Activated CD8-positive, alpha-beta memory T cell treated with anti-CD3 and anti-CD28 coated beads, Interleukin-2, amount 50 U/mL, for 48 hours (primary cell): Measurements from ENCODE around the gene MICAL2.

Experiments used
- DNase-seq: peaks from one replicate; pipeline ENCODE4 v3.0.0-alpha.2; 2020

The MICAL2 gene

DNA sequence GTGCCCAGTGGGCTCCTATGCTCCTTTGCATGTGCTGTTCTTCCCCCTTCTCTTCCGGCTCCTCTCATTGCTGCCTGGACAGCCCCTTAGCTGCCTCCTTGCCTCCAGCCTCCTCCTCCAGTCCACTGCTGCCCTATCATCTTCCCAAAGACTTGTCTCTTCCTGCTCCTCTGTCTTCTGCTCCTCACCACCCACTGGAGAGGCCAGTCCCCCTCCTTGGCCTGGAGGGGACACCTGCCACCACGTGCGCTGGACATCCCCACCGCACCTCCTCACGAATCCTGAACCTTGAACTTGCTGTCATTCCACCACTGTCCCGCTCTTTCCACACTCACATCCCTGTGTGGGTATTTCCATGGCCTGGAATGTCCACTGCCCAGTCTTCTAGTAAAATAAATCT lies 49.8 kb downstream of the MICAL2 start:
- no peak for DNase-seq

DNA sequence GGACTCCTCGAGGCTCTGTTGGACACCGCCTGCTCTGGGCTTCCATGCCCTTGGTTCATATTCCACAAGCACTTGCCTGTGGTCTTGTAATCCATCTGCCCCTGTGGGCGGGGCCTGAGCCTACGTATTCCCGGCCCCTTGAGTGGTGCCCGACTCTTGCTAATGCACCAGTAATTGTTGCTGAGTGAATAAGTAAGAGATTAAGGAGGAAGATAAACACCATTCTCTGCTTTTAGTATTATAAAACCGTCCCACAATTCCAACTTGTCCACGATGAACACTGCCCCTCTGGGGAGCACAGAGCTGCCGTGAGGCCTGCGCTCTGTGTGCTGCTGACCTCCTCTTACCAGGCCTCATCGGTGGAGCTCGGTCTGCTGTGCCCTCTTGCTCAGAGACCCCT lies 50.3 kb downstream of the MICAL2 start:
- DNase-seq: no peak

DNA sequence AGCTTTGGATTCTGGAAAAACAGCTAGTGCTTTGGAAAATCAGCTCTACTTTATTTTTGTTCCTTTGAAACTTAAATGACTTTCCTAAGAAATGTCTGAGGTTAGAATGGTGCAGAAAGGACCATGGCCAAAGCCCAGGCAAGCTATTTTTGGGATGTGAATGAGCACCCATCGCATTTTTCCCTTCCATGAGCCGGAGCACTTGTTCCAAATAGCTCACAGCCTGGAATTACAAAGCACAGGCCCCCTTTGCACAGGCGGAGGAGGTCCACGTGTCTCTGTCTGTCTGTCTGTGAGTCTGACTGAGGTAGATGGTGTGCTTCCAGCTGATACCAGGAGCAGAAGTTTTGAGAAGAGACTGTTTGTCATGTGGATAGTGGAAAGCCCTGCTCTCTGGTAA lies 50.7 kb downstream of the MICAL2 start:
- no peak for DNase-seq

DNA sequence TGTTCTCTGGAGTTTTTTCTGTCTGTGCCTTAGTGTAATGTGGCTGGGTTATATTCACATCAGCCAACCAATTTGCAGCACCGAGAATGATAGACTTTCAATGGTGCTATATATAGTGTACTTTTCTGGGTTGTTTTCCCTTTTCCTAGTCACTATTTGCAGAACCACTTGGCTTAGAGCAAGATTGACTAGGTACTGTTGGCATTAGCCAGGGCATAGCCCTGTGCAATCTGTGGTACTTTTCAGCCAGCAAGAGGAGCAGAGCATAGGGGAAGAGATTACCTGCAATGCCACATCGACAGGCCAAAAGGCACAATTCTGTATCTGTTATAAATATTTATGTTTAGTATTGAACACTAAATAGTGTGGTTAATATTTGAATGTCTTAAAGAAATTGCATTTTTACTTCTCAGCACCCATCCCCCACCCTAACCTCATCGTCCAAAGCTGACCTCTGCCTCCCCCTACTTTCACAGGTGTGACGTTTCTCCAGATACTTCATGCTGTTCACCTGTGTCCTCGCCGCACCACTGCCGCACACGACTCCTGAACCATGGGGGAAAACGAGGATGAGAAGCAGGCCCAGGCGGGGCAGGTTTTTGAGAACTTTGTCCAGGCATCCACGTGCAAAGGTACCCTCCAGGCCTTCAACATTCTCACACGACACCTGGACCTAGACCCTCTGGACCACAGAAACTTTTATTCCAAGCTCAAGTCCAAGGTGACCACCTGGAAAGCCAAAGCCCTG lies 51.4 kb downstream of the MICAL2 start:
- DNase-seq: no peak

DNA sequence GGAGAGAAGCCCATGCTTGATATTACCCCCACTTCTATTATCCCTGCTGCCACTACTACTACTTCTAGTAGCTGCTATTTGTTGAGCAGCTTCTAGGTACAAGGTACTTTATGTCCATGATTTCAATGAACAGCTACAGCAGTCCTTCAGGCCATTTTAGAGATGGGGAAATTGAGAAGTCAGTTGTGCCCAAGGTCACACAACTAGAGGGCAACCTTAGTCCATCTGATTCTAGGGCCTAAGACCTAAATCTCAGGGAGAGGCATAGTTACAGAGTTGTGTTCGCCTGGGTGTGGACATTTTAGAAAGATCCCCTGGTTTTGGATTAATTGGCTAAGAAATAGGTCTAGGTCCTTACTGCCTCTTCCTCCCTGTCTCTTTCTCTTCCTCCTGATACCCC lies 52.3 kb downstream of the MICAL2 start:
- DNase-seq: no peak

DNA sequence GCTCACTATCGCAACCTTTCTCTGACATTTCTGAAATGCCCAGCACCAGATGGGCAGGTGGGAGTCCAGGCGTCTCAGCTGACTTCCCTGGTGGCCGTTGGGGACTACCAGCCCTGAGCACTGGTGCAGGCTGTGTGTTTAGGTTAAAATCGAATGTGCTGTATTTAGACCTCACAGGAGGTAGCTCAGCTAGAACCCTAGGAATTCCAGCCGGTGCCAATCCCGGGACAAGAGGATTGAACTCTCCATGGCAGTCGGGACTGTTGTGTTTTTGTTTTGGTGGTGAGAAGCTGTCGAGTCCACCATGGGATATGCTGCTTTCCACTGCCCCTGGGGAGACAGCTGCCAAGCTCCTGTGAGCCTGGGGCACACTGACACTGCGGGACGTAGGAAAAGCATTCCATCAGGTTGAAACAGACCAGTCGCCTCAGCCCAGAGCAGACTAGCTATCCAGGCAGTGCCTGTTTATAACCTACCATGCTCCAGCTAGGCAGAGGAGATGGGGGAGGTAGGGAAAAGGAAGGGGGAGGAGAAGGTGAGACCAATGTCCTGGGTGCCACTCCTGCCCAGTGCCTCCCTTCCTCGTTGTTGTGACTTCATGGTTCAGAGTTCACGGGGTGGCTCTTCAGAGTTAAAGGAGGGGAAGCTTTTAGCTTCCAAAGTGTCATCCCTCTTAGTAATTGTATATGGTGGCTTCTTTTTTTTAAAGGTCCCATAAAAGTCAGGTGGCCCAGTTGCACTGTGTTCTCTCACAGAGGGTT lies 53.0 kb downstream of the MICAL2 start:
- DNase-seq: no peak

DNA sequence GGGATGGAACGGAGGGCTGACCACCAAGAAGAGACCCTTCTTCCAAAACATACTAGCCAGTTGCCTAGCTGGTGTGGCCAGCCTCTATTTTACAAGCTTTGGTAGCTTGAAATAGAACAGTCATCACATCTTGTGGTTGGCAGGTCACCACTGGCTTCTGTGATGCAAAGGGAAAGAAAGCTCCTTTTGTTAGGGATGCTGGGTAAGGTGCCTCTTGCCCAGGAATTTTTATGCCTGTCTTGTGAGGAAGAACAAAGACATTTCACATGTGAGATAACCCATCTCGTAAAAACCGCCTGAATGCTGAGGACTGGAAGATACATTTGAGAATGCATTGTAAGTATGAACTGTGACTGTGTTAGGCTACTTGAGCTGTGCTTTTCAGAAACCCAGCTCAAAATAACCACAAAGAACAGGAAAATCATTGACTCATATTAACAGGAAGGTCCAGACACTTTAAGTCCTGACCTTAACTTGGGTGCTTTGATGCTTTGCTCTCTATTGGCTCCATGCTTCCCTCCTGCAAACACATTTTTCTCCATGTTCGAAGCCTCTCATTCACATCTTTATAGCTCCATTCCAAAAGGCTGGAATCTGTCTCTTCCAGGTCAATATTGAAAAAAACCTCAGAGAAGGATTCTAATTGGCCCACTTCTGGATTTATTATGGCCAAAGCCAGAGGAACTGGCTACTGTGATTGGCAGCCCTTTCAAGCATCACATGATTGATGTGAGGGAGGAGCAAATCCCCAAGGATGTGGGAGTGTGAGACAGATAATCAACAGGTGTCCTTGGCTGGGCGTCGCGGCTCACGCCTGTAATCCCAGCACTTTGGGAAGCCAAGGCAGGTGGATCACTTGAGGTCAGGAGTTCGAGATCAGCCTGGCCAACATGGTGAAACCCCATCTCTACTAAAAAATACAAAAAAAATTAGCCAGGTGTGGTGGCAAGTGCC lies 53.9 kb downstream of the MICAL2 start:
- no peak for DNase-seq

DNA sequence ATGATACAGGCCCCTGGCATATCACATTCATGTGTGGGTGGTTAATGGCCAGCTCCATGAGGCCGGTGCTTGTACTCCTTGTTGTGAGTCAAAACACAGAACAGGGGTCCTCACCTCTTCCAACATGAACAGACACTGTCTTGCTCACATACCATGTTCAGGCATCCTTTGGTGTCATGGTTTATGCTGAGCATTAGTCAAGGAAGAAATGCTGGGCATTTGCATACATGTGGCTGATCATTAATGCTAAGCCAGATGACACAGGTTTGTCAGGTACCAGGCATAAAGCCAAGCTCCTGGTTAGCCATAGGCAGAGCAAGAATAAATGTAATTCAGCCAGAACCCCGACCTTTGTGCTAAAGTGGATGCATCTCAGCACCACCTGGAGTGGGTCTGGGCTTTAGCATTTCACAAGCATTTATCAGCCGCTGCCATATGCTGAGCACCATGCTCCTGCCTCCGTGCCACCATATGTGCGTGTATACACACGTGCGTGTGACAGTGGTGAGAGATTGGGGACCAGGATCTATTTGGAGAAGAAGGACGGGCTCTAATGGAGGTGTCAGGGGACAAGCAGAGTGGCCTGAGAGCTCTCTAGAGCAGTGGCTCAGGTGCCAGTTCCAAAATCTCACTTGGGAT lies 55.0 kb downstream of the MICAL2 start:
- no peak for DNase-seq

DNA sequence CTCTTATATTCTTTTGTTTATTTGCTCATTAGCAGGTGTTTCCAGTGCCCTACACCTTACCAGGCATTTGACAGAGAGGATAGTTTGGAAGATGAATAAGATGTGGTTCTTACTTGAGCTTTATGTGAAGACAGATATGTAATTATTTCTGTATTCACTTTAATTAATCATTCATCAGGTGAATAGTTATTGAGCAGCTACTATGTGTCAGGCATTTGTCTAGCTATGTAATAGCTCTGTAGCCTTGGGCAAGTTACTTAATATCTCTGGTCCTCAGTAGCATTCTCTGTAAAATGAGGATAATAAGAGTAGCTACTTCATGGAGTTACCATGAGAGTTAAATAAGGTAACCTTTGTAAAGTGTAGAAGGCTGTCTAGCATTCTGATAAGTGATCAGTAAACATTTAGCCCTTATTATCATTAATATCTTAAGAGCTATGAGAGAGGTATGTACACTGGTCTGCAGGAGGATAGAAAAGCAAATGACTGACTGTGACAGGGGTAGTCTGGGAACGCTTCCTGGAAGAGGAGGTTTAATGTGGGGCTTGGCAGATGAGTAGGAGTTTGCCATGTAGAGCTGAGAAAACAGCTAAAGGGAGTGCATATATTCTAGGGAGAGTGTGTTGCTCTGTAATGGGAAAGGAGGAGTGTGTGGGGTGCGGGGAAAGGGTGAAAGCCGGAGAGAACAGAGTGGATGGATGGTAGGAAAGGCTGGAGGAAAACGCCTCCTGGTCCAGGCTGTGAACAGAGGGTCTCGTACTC lies 56.1 kb downstream of the MICAL2 start:
- DNase-seq: no peak

DNA sequence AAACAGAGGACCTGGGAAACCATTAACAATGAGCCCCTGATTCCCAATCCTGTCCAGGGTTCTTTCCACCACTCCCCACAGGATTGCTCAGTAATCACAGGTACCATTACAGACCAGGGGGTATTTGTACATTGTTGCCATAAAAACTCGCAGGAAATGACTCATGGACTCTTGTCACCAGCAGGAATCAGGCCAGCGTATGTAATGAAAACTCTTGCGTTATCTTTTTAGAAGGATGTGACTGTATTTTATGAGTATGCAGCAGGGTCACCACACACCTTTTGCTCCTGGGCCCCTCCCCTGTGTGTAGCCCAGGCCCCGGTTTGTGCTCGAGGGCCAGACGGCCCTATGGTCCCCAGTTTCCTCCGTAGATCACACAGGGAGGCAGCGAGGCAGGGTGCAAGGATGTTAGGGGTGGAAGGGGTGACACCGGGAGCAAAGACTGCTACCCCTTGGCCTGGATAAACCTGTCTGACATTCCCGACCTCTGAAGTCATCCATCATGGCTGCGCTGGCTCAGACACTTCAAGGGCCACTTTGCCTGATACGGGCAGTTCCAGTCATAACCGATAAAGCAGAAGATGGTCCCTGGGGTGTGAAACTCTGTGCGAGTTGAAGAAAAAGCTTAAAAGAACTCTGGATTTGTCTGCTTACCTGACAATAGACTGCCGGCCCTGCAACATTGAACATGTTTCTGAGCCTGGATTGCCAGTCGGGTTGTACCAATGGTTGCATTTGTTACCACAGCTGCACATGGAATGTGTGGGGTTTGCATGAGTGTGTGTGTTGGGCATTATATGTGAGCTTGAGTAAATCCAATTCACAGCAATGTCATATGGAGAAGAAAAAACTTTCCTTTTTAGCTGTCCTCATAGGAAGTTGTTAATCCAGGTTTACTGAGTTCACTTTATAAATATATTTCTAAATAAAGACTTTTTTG lies 56.9 kb downstream of the MICAL2 start:
- DNase-seq: no peak

DNA sequence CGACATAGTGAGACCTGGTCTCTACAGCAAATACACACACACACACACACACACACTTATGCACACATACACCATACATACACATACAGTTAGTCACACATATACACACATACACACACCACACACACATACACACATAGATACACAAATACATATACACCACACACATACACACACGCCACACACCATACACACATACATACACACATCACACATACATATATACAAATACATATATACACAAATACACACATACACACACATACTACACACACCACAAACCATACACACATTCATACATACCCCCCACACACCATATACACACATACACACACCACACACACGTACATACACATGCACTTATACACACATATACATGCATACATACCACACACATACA lies 57.7 kb downstream of the MICAL2 start:
- no peak for DNase-seq

DNA sequence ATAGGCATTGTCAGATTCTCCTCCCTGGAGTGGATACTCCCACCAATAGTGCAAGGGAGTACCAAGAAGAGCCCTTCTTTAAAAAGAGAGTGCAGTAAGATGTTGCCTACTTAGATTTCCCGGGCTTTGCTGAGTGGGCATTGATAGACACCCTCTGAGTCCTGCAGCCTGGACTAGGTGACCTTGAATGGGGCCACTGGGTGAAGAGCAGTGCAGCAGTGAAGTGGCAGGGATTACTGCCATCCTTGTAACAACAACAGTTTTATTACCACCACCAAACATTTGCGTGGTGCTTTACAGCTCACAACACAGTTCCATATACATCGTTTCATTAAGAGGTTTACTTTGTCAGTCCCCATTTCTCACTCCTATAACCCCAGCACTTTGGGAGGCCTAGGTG lies 59.4 kb downstream of the MICAL2 start:
- no peak for DNase-seq

DNA sequence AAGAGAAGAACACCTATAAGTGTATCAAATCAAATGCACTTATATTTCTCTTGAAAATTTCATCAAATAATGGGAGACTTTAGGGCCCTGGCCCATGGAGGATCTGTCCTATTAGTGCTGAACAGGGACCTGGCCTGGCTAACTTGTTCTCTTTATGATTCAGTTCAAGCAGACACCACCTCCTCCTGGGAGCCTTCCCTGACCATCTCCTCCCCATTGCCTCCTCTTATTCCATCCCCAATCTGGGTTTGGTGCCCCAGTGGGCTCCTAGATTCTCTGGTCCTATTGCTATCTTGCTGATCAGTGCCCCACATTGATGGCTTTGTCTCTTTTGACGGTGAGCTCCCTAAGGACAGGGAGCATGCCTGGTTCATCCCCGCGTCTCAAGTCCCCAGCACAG lies 60.1 kb downstream of the MICAL2 start:
- DNase-seq: no peak

DNA sequence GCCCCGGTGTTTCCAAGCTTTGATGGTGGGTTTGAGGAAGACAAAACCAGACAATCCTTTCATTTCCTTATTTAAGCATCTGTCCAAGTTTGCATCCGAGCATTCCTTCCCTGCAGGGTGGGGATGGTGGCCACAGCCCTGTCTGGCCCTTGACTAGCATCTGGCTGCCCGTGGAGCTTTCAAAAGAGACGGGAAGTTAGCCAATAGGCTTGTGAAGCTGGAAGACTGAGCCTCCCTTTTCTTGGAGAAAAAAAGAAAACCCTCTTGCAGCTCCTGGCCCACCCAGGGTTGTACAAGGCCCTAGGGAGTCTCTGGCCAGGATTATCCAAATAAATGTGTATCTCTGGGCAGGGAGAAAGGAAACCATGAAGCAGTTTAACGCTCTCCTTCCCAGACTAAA lies 60.6 kb downstream of the MICAL2 start:
- DNase-seq: no peak

DNA sequence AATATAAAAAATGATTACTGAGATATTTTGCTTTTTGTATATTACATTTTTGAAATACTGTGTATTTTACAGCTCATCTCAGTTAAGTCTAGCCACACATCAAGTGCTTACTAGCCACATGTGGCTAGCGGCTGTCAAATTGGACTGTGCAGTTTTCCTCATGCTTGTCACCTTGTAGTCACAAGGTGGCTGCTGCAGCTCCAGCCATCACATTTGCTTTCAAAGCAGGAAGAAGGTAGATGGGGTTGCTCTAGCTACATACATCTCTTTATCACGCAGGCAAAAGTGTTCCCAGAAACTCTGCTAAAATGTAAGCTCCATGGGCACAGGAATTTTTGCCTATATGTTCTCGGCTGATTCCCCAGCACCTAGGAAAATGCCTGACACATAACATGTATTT lies 61.5 kb downstream of the MICAL2 start:
- no peak for DNase-seq

DNA sequence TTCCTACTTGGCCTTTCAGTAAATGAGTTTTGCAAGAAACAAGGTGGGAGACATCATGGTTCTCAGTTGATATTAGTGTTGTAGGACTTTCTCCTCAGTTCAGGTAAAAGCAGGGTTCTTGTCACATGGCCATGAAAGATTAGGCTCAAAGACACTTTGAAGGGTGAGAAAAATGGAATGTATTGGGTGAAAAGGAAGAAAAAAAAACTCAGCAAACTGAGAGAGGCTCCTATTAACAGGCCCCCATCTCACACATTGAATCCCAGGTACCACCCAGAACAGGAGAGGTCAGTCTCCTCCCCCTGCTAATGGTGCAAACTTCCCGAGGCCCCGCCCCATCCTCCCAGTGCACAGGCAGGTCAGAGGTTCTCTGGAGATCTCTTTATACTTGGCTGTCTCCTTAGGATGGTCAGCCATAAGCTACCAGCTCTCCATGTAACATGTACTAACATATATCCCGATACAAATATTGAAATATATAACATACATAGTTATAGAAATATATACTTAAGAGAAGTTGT lies 62.2 kb downstream of the MICAL2 start:
- DNase-seq: no peak

DNA sequence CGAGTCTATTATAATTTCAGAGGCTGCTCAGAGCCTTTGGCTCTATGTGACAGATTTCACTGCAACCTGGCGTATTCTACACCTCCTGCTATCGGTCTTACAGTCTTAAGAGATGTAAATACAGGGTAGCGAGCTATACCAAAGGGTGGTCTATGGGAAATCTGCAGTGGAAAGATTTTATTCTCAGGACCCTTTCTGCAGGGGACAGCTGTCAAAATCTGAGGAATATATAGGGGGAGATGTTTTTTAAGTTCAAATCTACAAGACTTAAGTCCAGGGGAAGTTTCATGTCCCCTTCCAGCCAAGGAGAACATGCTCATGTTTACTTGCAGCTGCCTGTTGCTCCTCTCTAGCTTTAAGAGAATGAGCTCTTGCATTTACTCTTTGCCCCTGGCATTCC lies 62.7 kb downstream of the MICAL2 start:
- no peak for DNase-seq

DNA sequence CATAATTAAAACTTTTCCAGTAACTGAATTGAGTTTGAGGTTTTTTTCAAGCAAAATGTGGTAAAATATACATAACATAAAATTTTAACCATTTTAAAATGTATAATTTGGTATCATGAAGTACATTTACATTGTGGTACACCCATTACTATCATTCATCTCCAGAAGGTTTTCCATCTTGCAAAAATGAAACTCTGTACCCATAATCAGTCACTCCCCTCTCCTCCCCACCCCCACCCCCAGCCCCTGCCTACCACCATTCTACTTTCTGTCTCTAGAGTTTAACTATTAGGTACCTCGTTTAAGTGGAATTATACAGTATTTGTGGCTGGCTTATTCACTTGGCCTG lies 63.7 kb downstream of the MICAL2 start:
- DNase-seq: no peak

DNA sequence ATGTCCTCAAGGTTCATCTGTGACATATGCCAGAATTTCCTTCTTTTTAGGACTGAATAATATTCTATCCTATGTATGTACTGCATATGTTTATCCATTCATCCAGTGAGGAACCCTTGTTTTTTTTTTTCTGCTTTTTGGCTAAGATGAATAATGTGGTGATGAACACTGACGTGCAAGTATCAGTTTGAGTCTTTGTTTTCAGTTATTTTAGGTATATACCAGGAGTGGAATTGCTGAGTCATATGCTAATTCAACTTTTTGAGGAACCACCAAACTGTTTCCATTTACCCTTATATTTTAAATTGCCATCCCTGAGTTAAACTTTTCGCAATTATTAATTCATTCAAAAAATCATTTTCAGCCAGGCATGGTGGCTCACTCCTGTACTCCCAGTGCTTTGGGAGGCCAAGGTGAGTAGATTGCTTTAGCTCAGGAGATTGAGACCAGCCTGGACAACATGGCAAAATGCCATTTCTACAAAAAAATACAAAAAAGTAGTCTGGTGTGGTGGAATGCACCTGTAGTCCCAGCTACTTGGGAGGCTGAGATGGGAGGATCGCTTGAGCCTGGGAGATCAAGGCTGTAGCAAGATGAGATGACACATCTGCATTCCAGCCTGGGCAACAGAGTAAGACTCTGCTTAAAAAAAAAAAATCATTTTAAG lies 64.2 kb downstream of the MICAL2 start:
- DNase-seq: no peak

DNA sequence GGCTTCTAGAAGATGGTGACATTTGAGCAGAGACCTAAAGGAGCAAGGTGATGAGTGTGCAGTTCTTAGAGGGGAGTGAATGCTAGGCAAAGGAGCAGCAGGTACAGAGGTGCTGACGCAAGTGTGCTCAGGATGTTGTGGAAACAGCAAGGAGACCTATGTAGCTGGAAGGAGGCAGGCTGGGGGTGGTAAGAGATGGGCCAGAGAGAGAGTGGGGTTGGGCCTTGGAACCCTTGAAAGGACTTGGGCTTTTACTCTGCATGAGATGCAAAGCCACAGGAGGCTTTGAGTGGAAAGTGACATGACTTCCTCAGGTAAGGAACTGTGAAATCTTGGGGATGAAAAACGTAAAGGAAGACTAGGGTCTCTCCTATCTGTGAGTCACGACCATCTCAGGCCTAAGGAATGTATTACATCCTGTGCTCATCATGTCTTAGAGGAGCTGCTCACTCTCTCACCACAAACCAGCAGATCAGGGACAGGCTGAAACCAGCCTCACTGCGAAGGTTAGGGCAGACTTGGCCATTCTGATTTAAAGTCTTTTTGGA lies 65.4 kb downstream of the MICAL2 start:
- no peak for DNase-seq
